ENCODE data around the gene SV2C. TPM values are rescaled to one million over a fixed set of nuclear protein-coding genes. Genes with fewer than 3 reads are reported as not detected.

The SV2C gene
- total RNA-seq, 2 donors from 2014 or later, result not detected

DNA sequence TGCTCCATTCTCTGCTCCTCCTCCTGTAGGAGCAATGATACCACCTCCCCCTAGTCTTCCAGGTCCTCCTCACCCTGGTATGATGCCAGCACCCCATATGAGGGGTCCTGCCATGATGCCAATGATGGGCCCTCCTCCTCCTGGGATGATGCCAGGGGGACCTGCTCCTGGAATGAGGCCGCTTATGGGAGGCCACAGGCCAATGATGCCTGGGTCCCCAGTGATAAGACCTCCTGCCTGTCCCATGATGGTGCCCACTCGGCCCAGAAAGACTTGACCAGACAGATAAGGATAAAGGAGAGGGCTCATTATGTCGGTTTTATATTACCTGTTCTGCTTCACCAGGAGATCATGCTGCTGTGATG lies 293.7 kb downstream of the SV2C start:
- Mint-ChIP-seq H3K27me3 (ENCODE audit: insufficient read depth) (peaks cover 7% of the 10 kb centered on the region), H3K4me3 (no peak overlapping the region), H3K36me3 (ENCODE audit: low read depth) (no peaks in the 10 kb centered on the region), H3K4me1 (peaks cover 24% of the 10 kb centered on the region), H3K9me3 (no peaks in the 10 kb centered on the region), H3K27ac (no peak overlapping the region)
- H3K4me3 ChIP-seq (ENCODE audit: low read length), result no peak overlapping the region
- H3K9me3 ChIP-seq (ENCODE audit: control insufficient read depth, low read length), result no peaks in the 10 kb centered on the region
- H3K27me3 ChIP-seq (ENCODE audit: control insufficient read depth, insufficient read depth, low read length, poor library complexity, severe bottlenecking), result no peaks in the 10 kb centered on the region
- no peaks in the 10 kb centered on the region for H3K36me3 ChIP-seq (ENCODE audit: control insufficient read depth, insufficient read depth, low read length)
- 80 to 90% methylated on average over 1 to 3 of the region's 3 CpGs for WGBS, 2 experiments (ENCODE audit: insufficient coverage in 1 of 2, insufficient read length in 1 of 2)
- H3K27ac ChIP-seq (ENCODE audit: low read depth, low read length), result no peak overlapping the region
- peaks cover 7% of the 10 kb centered on the region for H3K4me1 ChIP-seq (ENCODE audit: control insufficient read depth, insufficient read depth, low read length)
- no peak for TF ChIP-seq CTCF (conservative IDR thresholded peaks at IDR 0.05)
- no peak for DNase-seq
- H3K9ac ChIP-seq (ENCODE audit: extremely low read depth, low read length, poor library complexity, severe bottlenecking), result no peak overlapping the region

DNA sequence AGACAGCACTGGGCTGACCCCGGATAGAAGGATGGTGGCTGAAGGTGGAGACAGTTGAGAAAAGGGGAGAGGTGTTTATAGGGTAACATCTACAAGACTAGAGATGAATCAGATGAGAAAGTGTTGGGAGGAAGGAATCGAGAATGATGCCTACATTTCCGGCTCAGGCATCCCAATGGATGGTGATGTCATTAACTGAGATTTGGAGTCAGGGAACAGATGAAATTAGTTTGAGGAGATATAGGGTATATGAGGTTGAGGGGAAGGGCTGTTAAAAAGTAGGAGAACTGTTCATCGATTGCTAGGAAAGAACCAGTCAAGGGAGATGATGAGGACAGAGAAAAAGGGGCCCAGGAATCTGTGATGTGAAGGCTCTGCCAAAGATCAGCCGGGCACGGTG lies 295.2 kb downstream of the SV2C start:
- H3K9me3 Mint-ChIP-seq, result no peaks in the 10 kb centered on the region
- Histone ChIP-seq H3K27me3 (ENCODE audit: control insufficient read depth, insufficient read depth, low read length, poor library complexity, severe bottlenecking) (no peaks in the 10 kb centered on the region), H3K4me1 (ENCODE audit: control insufficient read depth, insufficient read depth, low read length) (peaks cover 7% of the 10 kb centered on the region)

GRCh38 chr5:76379316-76379715 lies 296.1 kb downstream of the SV2C start:
- Mint-ChIP-seq H3K4me1 (peaks cover 18% of the 10 kb centered on the region), H3K9me3 (no peaks in the 10 kb centered on the region), H3K27ac (no peak overlapping the region), H3K27me3 (ENCODE audit: insufficient read depth) (peaks cover 11% of the 10 kb centered on the region), H3K36me3 (ENCODE audit: low read depth) (no peaks in the 10 kb centered on the region), H3K4me3 (no peak overlapping the region)
- H3K4me1 ChIP-seq (ENCODE audit: control insufficient read depth, insufficient read depth, low read length), result peaks cover 7% of the 10 kb centered on the region
- no peaks in the 10 kb centered on the region for H3K36me3 ChIP-seq (ENCODE audit: control insufficient read depth, insufficient read depth, low read length)
- H3K27me3 ChIP-seq (ENCODE audit: control insufficient read depth, insufficient read depth, low read length, poor library complexity, severe bottlenecking), result no peaks in the 10 kb centered on the region
- no peaks in the 10 kb centered on the region for H3K9me3 ChIP-seq (ENCODE audit: control insufficient read depth, low read length)
- no peak for DNase-seq
- no peak overlapping the region for H3K4me3 ChIP-seq (ENCODE audit: low read length)
- no peak overlapping the region for H3K27ac ChIP-seq (ENCODE audit: low read depth, low read length)
- H3K9ac ChIP-seq (ENCODE audit: extremely low read depth, low read length, poor library complexity, severe bottlenecking), result no peak overlapping the region
- no peak for TF ChIP-seq CTCF (conservative IDR thresholded peaks at IDR 0.05)
- WGBS, 2 experiments (ENCODE audit: insufficient coverage in 1 of 2, insufficient read length in 1 of 2), result 85 to 90% methylated on average over 4 to 5 of the region's 5 CpGs

More for the DNA sequence above, 295.2 kb downstream of the SV2C start:
- WGBS, 2 experiments (ENCODE audit: insufficient coverage in 1 of 2, insufficient read length in 1 of 2), result 94% methylated on average over 6 of the region's 6 CpGs
- DNase-seq, result no peak
- no peak overlapping the region for H3K4me3 ChIP-seq (ENCODE audit: low read length)
- no peak overlapping the region for H3K4me3 Mint-ChIP-seq
- H3K9ac ChIP-seq (ENCODE audit: extremely low read depth, low read length, poor library complexity, severe bottlenecking), result no peak overlapping the region
- H3K4me1 Mint-ChIP-seq, result peaks cover 14% of the 10 kb centered on the region
- no peak overlapping the region for H3K27ac Mint-ChIP-seq
- peaks cover 11% of the 10 kb centered on the region for H3K27me3 Mint-ChIP-seq (ENCODE audit: insufficient read depth)
- H3K36me3 ChIP-seq (ENCODE audit: control insufficient read depth, insufficient read depth, low read length), result no peaks in the 10 kb centered on the region
- H3K9me3 ChIP-seq (ENCODE audit: control insufficient read depth, low read length), result no peaks in the 10 kb centered on the region
- TF ChIP-seq CTCF (conservative IDR thresholded peaks at IDR 0.05), result no peak
- H3K36me3 Mint-ChIP-seq (ENCODE audit: low read depth), result no peaks in the 10 kb centered on the region
- H3K27ac ChIP-seq (ENCODE audit: low read depth, low read length), result no peak overlapping the region

Data from endodermal cell (in vitro differentiated cells).